Middle frontal gyrus (tissue), 1 donor: Measurements from ENCODE around the gene STK32B.
A peak's percentile ranks its signal among the peaks of the same experiment; 100 is the strongest.
"Not testable (repeated sequence)": the region's sequence is repeated elsewhere in the genome, so short reads cannot be mapped to it uniquely, and the experiment has no call there.

ENCODE experiments used
- DNase-seq: peaks from one replicate; pipeline ENCODE4 v3.0.0-alpha.2; 2015; ENCODE audit warnings: low spot score; ENCODE audit errors: extremely low spot score

Gene STK32B

GRCh38 chr4:5203309-5203992 is 152.2 kb downstream of the STK32B start:
- DNase-seq = no peak

DNA sequence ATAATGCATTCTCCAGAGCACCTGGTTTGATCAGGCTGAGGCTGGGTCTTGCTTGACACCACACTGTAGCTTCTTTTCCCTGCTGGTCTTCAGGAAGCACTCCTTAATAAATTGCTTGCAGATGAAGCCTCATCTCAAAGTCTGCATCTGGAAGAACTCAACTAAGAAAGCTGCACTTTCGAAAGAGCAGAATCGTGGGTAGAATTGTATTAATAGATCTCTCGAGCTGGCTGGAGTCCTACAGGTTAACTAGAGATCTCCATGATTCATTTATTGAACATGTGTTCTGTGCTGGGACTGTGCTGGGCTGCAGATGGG is 152.7 kb downstream of the STK32B start:
- no peak for DNase-seq

DNA sequence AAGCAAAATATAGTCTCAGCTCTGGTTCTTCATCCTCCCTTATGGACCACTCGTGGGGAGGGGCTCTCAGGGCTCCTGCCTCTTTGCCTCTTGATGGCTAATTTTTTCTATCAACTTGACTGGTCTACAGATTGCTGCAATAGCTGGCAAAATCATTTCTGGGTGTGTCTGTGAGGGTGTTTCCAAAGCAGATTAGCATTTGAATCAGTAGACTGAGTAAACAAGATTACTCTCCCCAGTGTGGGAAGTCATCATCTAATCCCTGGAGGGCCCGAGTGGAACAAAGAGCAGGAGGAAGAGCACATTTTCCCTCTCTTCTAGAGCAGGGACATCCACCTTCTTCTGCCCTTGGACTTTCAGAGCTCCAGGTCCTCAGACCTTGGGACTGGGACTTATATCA is 153.5 kb downstream of the STK32B start:
- no peak for DNase-seq

DNA sequence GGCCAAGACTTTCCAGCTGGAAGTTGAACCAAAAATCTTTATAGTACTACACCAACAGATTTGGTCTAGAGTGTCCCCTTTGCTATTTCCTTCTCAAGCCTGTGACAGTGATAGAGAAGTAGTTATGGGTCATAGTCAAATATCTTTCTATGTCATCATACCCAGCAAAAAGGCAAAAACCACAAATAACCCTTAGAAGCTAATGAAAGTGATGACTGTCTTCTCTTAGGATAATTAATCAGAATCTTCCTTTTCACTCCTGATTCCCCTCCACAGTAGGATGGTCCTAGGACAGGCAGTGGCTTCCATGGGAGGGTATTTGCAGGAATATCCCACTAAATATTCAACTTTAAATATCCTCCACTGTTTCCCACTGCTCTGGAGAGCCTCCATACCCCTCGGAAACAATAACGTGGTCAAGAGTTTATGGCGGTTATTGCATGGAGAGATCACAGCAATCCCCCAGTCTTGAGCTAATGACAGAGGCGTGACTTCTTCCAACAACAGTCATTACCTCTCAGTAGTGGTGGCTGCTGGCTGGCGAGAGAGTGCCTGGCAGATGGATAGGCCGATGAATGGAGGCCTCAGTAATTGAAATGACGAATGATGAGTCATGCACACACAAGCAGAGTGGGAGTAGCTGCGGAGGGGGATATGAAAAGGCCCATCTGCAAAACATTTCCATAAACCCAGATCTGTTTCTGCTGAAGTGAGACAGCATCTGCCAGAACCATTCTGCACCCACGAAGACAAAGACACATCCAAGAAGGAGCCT is 154.9 kb downstream of the STK32B start:
- peak; percentile 65 for DNase-seq

GRCh38 chr4:5209862-5210261 is 158.6 kb downstream of the STK32B start:
- DNase-seq = no peak

- no peak for DNase-seq
Measured at GRCh38 chr4:5211282-5211839, 160.1 kb downstream of the STK32B start.

DNA sequence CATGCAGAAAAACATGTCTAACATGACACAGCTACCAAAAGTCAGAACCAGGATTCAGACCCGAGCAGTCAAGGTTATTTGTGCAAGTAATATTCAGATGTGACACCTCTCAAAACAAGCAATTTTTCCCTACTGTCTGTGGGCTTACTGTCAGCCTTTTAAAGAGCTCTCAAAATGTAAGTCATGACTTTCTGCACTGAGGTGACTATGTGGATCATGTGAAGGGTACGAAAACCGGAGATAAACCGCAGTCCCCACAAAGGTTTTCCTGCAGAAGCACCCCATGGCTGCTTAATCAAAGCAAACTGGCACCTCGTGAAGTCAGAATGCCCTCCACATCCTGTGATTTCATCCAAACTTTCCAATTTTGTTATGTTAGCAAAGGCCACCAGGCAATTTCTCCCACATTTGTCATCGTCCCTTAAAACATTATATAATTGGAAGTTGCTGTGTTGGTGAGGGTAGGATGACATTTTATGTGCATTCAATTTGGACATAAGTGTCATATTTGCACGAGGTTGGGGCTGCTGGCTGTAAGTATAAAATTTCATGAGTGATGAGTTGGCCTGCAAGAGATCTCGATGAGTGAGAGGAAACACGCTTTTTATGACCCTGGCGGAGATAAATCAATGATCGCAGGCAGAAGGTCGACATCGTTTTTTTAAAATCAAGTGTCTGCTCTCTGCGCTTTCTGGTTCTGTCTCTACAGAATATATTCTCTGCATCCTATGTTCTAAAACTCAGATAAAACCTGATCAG is 161.2 kb downstream of the STK32B start:
- no peak for DNase-seq

- DNase-seq = no peak
Measured at GRCh38 chr4:5213087-5213595, 161.9 kb downstream of the STK32B start.

GRCh38 chr4:5215321-5215720 is 164.0 kb downstream of the STK32B start:
- DNase-seq = no peak

DNA sequence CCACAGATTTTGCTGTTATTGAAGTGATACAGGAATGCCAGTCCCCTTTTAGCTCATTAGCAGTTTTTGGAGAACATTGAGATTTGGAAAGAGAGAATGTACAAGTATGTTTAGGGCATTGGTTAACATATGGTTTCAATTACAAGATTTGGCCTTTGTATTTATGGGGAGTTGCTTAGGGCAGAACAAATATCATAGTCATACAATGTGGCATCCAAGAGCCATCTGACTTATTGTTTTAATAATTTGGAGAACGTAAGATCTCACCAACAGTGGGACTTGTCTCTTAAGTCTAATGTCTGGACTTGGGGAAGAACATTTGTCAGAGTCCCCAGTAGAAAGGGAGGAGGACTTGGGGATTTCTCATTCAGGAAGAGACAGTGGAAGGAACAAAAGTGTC is 166.1 kb downstream of the STK32B start:
- no peak for DNase-seq

- no peak for DNase-seq
Measured at GRCh38 chr4:5218376-5219069, 167.2 kb downstream of the STK32B start.

GRCh38 chr4:5220028-5220427 is 168.7 kb downstream of the STK32B start:
- no peak for DNase-seq

GRCh38 chr4:5222047-5222446 is 170.8 kb downstream of the STK32B start:
- DNase-seq = no peak

DNA sequence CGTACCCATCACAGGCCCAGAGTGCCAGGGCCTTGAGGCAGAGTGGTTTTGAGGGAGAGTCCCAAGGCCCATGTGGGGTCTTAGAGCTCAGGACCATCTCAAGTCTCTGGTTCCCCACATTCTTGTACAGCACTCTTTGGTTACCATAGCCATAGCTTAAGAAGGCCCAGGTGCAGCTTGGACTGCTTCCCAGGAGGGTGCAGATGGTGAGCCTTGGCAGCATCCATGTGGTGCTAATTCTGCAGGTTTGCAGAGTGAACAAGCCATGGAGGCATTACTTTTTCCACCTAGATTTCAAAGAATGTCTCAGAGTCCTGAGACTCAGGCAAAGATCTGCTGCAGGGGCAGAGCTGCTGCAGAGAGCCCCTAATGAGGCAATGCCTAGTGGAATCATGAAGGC is 171.7 kb downstream of the STK32B start:
- DNase-seq = no peak

DNA sequence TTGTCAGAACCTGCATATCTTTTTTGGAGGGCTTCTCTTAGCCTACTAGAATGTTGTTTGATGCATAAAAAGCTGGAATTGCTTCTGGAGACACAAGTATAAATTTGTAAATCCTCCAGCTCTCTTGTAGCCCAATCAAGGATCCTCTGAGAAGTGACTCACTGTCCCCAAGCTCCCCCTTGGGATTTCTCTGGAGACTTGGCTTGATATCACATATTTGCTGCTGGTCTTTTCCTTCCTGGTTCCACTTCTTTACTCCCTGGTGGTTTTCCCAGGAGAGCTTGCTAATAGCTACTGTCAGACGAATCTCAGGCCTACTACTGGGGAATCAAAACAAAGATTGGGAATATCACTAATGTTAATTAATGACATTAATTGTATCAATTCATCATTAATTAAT is 173.1 kb downstream of the STK32B start:
- DNase-seq = no peak

- DNase-seq = no peak
Measured at GRCh38 chr4:5232549-5232948, 181.3 kb downstream of the STK32B start.

DNA sequence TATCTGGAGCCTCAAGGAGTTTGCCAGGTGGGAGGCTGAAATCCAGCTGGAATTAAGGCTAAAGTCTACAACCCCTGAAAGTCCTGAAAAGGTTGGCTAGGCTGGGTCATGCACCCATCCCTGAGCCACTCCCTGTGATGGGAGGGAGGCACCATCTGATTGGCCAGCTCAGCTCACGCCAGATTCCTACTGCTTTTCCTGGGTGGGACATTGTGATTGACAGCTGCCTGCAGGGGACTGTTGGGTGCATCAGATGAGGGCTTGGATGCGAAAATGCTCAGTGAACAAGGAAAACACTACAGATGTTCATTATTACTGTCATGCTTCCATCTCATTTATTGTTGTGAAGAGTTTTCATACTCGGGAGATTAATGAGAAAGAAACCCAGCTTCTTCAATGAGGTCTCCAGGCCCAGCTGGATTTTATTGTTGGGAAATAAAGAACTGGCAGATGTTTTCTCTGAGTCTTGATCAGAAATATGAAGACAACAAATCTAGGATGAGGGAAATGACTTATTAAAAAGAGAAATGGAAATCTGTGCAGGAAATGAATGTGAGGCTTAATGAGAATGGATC is 185.9 kb downstream of the STK32B start:
- no peak for DNase-seq

DNA sequence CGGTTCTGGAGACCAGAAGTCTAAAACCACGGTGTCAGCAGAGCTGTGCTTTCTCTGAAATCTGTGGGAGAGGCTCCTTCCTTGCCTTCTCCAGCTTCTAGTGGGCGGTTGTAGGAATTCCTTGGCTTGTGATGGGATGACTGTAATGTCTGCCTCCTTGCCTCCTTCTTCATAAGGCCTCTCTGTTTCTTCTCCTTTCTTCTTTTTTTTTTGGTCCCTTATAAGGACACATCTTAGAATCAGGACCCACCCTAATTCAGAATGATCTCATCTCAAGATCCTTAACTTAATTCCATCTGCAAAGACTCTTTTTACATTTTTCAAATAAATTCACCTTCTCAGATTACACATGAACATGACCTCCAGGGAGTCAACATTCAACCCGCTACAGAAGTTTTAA is 186.9 kb downstream of the STK32B start:
- DNase-seq = no peak

DNA sequence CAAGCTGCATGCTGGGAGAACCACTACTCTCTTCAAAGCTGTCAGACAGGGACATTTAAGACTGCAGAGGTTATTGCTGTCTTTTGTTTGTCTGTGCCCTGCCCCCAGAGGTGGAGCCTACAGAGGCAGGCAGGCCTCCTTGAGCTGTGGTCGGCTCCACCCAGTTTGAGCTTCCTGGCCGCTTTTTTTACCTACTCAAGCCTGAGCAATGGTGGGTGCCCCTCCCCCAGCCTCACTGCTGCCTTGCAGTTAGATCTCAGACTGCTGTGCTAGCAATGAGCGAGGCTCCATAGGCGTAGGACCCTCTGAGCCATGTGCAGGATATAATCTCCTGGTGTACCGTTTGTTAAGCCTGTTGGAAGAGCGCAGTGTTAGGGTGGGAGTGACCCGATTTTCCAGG is 195.8 kb downstream of the STK32B start:
- not testable (repeated sequence) for DNase-seq

DNA sequence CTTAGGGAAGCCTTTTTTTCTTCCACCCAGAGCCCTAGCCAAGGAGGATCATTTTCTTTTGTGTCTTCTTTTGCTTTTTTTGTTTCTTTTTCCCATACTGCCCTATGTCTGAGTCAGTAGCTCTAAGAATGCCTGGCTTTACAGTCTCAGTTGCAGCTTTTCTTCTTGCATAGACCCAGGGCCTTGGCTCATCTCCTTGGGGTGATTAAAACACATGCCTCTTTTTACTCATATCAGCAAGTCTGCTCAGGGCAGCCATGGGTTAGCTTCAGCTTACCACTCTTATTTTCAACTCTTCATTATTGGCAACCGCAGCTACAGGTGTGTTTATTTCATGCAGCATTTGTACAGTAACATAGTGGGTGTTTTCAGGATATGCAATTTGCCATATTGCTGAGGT is 196.5 kb downstream of the STK32B start:
- no peak for DNase-seq

- DNase-seq = no peak
Measured at GRCh38 chr4:5249727-5250126, 198.4 kb downstream of the STK32B start.
